ENCODE data around the gene STX17. TPM values are rescaled to one million over a fixed set of nuclear protein-coding genes. Genes with fewer than 3 reads are reported as not detected.
A peak's percentile ranks its signal among the peaks of the same experiment; 100 is the strongest.
"Not testable (repeated sequence)": the region's sequence is repeated elsewhere in the genome, so short reads cannot be mapped to it uniquely, and the experiment has no call there.

The STX17 gene
- total RNA-seq, 1 experiment from 2014 or later = 18.0 TPM

DNA sequence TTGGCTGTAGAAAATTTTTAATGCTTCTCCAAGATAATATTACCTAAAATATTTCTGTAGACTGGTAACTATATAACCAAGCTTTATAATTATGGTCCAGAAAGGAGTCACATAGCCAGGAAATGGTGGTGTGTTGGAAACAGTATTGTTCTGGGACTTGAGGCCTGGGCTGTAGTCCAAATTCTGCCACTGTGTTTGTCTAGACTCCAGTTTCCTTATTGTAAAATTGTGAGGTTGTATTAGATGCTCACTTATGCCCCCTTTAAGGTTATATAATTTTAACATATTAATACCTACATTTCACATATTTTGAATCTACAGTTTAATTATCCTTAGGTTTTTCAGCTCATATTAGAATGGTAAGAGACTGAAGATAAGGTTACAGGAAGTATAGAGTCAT lies 42.4 kb downstream of the STX17 start:
- in situ Hi-C loops (cut with HindIII; ENCODE audit: low pct_unique_long_range_greater_than_20kb, low sequenced_read_pairs) = loop anchor here (5.0 kb wide), 1 partner anchor 37 kb away; no protein-coding TSS in a partner anchor
- DNase-seq (ENCODE audit: low read depth, low spot score) = no peak

- in situ Hi-C loops (cut with HindIII; ENCODE audit: low pct_unique_long_range_greater_than_20kb, low sequenced_read_pairs) = loop anchor here (10.0 kb wide), 1 partner anchor 99 kb away; no protein-coding TSS in a partner anchor
- no peak for DNase-seq (ENCODE audit: low read depth, low spot score)
Observed at GRCh38 chr9:99953861-99954507, 47.5 kb downstream of the STX17 start.

DNA sequence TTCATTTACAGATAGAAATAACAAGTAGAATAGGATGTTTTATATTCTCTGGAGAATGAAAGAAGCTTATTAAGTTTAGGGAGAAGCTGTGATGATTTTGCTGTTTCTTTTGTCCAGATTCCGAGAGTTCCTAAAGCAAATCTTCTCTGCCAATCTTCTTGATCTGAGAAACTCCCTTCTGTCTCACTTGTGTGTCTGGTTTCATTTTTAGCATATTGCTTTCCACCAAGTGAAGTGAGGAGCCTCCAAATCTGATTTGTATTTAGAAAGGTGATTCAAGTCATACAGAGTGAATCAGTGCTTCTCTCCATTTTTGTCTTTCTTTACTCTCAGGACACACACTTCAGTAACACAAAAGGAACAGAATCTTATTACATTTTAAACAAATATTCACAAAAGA lies 48.4 kb downstream of the STX17 start:
- in situ Hi-C loops (cut with HindIII; ENCODE audit: low pct_unique_long_range_greater_than_20kb, low sequenced_read_pairs) = loop anchor here (10.0 kb wide), 1 partner anchor 100 kb away; no protein-coding TSS in a partner anchor
- no peak for DNase-seq (ENCODE audit: low read depth, low spot score)

DNA sequence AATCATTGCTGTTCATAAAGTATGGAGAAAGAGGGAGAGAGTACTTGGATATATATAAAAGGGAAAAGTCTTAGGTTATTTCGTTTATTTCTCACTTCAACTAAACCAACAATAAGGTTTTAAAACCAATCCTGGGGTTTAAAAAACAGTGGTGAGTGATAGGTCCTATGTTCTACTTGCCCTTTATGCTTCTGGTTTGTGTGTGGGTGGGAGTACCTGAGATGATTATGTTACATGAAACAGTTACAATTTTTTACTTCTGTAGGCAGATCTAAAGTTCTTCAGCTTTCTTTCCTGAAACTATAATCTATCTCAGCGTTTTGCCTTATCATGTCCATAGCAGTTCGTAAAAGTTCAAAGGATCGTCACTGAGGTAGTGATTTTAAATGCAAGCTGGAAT lies 49.2 kb downstream of the STX17 start:
- DNase-seq (ENCODE audit: low read depth, low spot score) = no peak
- in situ Hi-C loops (cut with HindIII; ENCODE audit: low pct_unique_long_range_greater_than_20kb, low sequenced_read_pairs) = loop anchor here (10.0 kb wide), 1 partner anchor 101 kb away; no protein-coding TSS in a partner anchor

GRCh38 chr9:99962680-99963261 lies 56.3 kb downstream of the STX17 start:
- in situ Hi-C loops (cut with HindIII; ENCODE audit: low pct_unique_long_range_greater_than_20kb, low sequenced_read_pairs) = no loop called here
- peak; percentile 97 for DNase-seq (ENCODE audit: low read depth, low spot score)

- in situ Hi-C loops (cut with HindIII; ENCODE audit: low pct_unique_long_range_greater_than_20kb, low sequenced_read_pairs) = no loop called here
- no peak for DNase-seq (ENCODE audit: low read depth, low spot score)
Observed at GRCh38 chr9:99964336-99964735, 57.9 kb downstream of the STX17 start.

DNA sequence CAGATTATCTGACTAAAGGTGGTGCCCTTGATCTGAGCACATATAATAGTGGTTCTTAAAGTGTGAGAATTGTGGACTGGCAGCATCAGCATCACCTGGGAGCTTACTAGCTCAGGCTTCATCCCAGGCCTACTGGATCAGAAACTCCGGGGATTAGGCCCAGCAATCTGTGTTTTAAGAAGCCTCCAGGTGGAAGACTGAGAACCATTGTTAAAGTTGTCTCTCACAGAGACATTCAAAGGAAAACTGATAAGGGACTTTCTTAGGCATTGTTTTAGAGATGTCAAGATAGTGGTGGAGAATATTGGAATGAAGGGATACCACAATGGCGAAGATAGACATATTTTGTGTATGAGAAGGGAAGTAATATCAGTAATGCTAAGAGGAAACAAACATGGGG lies 59.5 kb downstream of the STX17 start:
- in situ Hi-C loops (cut with HindIII; ENCODE audit: low pct_unique_long_range_greater_than_20kb, low sequenced_read_pairs) = no loop called here
- DNase-seq (ENCODE audit: low read depth, low spot score) = no peak

DNA sequence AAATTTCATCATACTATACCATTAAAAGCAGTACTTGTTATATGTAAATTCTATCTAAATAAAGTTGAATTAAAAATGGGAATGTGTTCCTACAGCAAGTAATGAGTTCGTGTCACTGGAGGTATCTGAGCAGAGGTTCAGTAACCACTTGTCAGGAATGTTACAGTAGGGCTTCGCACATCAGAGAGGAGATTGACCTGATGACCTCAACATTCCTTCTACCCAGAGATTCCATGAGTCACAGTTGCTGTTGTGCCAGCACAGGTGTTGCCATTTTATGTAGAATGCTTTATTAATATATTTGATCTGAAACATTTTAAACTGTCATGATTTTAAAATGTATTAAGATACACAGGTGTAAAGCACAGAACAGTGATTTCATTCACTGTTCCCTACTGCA lies 60.3 kb downstream of the STX17 start:
- DNase-seq (ENCODE audit: low read depth, low spot score) = no peak
- in situ Hi-C loops (cut with HindIII; ENCODE audit: low pct_unique_long_range_greater_than_20kb, low sequenced_read_pairs) = no loop called here

- in situ Hi-C loops (cut with HindIII; ENCODE audit: low pct_unique_long_range_greater_than_20kb, low sequenced_read_pairs) = no loop called here
- DNase-seq (ENCODE audit: low read depth, low spot score) = no peak
Observed at GRCh38 chr9:99967457-99967856, 61.0 kb downstream of the STX17 start.

- no peak for DNase-seq (ENCODE audit: low read depth, low spot score)
- in situ Hi-C loops (cut with HindIII; ENCODE audit: low pct_unique_long_range_greater_than_20kb, low sequenced_read_pairs) = no loop called here
Observed at GRCh38 chr9:99970481-99970880, 64.0 kb downstream of the STX17 start.

DNA sequence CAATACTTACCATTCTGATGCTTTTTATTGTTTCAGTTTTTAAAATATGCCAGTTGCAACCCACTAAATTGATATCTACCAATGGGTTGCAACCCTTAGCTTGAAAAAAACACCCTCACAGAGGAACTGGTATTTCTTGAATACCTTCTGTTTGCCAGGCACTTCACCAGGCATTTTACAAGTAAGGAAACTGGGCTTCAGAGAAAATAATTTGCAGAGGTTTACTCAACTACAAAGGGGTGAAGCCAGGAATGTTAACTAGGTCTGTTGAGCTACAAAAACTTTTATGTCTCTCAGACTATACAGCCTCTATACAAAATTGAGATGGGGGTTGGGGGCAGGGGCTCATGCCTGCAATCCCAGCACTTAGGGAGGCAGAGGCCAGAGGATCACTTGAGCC lies 65.0 kb downstream of the STX17 start:
- no peak for DNase-seq (ENCODE audit: low read depth, low spot score)
- in situ Hi-C loops (cut with HindIII; ENCODE audit: low pct_unique_long_range_greater_than_20kb, low sequenced_read_pairs) = no loop called here

- in situ Hi-C loops (cut with HindIII; ENCODE audit: low pct_unique_long_range_greater_than_20kb, low sequenced_read_pairs) = no loop called here
- no peak for DNase-seq (ENCODE audit: low read depth, low spot score)
Observed at GRCh38 chr9:99973455-99973854, 67.0 kb downstream of the STX17 start.

GRCh38 chr9:99977033-99977792 lies 70.8 kb downstream of the STX17 start:
- DNase-seq (ENCODE audit: low read depth, low spot score) = no peak
- in situ Hi-C loops (cut with HindIII; ENCODE audit: low pct_unique_long_range_greater_than_20kb, low sequenced_read_pairs) = no loop called here

GRCh38 chr9:99978221-99978620 lies 71.8 kb downstream of the STX17 start:
- in situ Hi-C loops (cut with HindIII; ENCODE audit: low pct_unique_long_range_greater_than_20kb, low sequenced_read_pairs) = no loop called here
- no peak for DNase-seq (ENCODE audit: low read depth, low spot score)

GRCh38 chr9:99980598-99980997 lies 74.1 kb downstream of the STX17 start:
- no peak for DNase-seq (ENCODE audit: low read depth, low spot score)
- in situ Hi-C loops (cut with HindIII; ENCODE audit: low pct_unique_long_range_greater_than_20kb, low sequenced_read_pairs) = no loop called here

DNA sequence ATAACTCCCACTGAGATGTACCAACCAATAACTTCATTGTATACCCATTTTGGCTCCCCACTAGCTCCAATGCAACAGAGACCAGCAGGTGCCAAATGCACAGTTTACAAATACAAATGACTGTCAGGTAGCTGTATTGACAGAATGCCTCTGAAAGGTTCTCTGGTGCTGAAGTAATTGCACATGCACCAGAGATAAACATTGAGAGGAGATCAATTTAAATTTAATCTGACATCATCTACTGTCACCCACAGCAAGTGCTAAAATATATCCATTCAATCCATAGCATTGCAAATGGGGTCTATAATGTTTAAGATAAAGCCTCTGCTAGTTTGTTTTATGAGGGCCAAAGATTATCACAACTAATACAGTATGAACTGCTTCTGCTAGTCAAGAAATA lies 80.2 kb downstream of the STX17 start:
- in situ Hi-C loops (cut with HindIII; ENCODE audit: low pct_unique_long_range_greater_than_20kb, low sequenced_read_pairs) = no loop called here

GRCh38 chr9:99990508-99990907 lies 84.1 kb downstream of the STX17 start:
- DNase-seq (ENCODE audit: low read depth, low spot score); in situ Hi-C loops (cut with HindIII; ENCODE audit: low pct_unique_long_range_greater_than_20kb, low sequenced_read_pairs): not testable (repeated sequence)

More for the DNA sequence above, 80.2 kb downstream of the STX17 start:
- no peak for DNase-seq (ENCODE audit: low read depth, low spot score)

GRCh38 chr9:99998266-99998665 lies 91.8 kb downstream of the STX17 start:
- DNase-seq (ENCODE audit: low read depth, low spot score) = no peak
- in situ Hi-C loops (cut with HindIII; ENCODE audit: low pct_unique_long_range_greater_than_20kb, low sequenced_read_pairs) = no loop called here

DNA sequence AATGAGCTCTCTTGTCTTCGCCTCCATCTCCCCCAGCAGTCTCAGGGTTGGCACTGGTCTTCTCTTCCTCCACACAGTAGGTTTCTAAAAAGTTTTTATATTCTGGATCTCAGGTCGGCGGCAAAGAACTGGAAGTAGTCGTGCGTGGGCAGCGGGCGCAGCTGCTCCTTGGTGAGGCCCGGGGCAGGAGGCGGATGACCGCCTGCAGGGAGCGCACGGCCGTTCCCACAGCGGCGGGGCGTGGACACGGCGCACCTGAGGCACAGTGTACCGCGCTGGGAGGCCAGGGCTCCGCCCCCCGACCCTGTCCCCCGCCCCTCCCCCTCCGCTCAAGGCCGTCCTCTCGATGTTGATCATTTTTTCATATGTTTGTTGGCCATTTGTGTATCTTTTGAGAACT lies 92.4 kb downstream of the STX17 start:
- DNase-seq (ENCODE audit: low read depth, low spot score) = no peak
- in situ Hi-C loops (cut with HindIII; ENCODE audit: low pct_unique_long_range_greater_than_20kb, low sequenced_read_pairs) = no loop called here
